Liver (tissue), 10 donors: Measurements from ENCODE around the gene SIN3B. TPM values are rescaled to one million over a fixed set of nuclear protein-coding genes. Genes with fewer than 3 reads are reported as not detected.

Experiments
- DNase-seq: peaks from one replicate; pipeline ENCODE4 v3.0.0-alpha.2; 2017; ENCODE audit warnings: low spot score
- H3K27ac ChIP-seq, 2 donors: one replicate each; pipeline ENCODE4 v1.7.0; 2013; ENCODE audit warnings: inconsistent platforms in 2 of 2, low read length in 2 of 2, control low read depth in 1 of 2, low read depth in 1 of 2, mild to moderate bottlenecking in 1 of 2
- H3K27me3 ChIP-seq, 4 donors: one replicate each; pipeline versions ENCODE4 v1.6.1 to v1.7.0; 2013; ENCODE audit warnings: low read length in 3 of 4, inconsistent platforms in 1 of 4, mild to moderate bottlenecking in 1 of 4, moderate library complexity in 1 of 4; ENCODE audit not compliant: control insufficient read depth in 4 of 4, insufficient read depth in 4 of 4
- H3K36me3 ChIP-seq, 4 donors: one replicate each; pipeline versions ENCODE4 v1.6.1 to v1.7.0; 2013; ENCODE audit warnings: low read length in 3 of 4, mild to moderate bottlenecking in 3 of 4, low read depth in 1 of 4, moderate library complexity in 1 of 4; ENCODE audit not compliant: control insufficient read depth in 4 of 4, insufficient read depth in 3 of 4
- H3K4me1 ChIP-seq, 4 donors: one replicate each; pipeline versions ENCODE4 v1.6.1 to v1.7.0; 2013; ENCODE audit warnings: low read length in 3 of 4, mild to moderate bottlenecking in 3 of 4, moderate library complexity in 1 of 4; ENCODE audit not compliant: control insufficient read depth in 4 of 4, insufficient read depth in 4 of 4
- H3K4me3 ChIP-seq, 3 donors: one replicate each; pipeline versions ENCODE4 v1.6.1 to v1.7.0; 2013; ENCODE audit warnings: low read length in 3 of 3, control low read depth in 1 of 3, low read depth in 1 of 3, mild to moderate bottlenecking in 1 of 3
- H3K9ac ChIP-seq, 2 donors: one replicate each; pipeline ENCODE4 v1.7.0; 2013; ENCODE audit warnings: low read length in 2 of 2, mild to moderate bottlenecking in 2 of 2, moderate library complexity in 2 of 2, control low read depth in 1 of 2, low read depth in 1 of 2
- H3K9me3 ChIP-seq, 4 donors: one replicate each; pipeline versions ENCODE4 v1.6.1 to v1.7.0; 2013; ENCODE audit warnings: low read length in 3 of 4; ENCODE audit not compliant: control insufficient read depth in 4 of 4
- ATF3 ChIP-seq: IDR thresholded peaks from 2 replicates; pipeline ENCODE4 v1.6.1; 2016; ENCODE audit warnings: antibody characterized with exemption
- CTCF ChIP-seq: fragments of 150-350 bp; IDR thresholded peaks from 2 replicates; pipeline ENCODE4 v1.5.1; 2017; ENCODE audit warnings: improper control_type of control experiment, low read depth, low read length; ENCODE audit not compliant: missing input control
- FOXA1 ChIP-seq: IDR thresholded peaks from 2 replicates; pipeline ENCODE4 v1.6.1; 2016; ENCODE audit warnings: antibody characterized with exemption
- FOXA2 ChIP-seq: IDR thresholded peaks from 2 replicates; pipeline ENCODE4 v1.6.1; 2016; ENCODE audit warnings: antibody characterized with exemption
- HNF4A ChIP-seq, 2 donors: conservative IDR thresholded peaks; 2 replicates each; pipeline ENCODE4 v1.6.1; 2016; ENCODE audit warnings: antibody characterized with exemption in 2 of 2, mild to moderate bottlenecking in 2 of 2
- HNF4G ChIP-seq: IDR thresholded peaks from 2 replicates; pipeline ENCODE4 v1.6.1; 2016; ENCODE audit warnings: antibody characterized with exemption
- JUND ChIP-seq, 2 donors: IDR thresholded peaks; 2 replicates each; pipeline ENCODE4 v1.6.1; 2016; ENCODE audit warnings: antibody characterized with exemption in 2 of 2
- NR2F2 ChIP-seq: IDR thresholded peaks from 2 replicates; pipeline ENCODE4 v1.6.1; 2016; ENCODE audit warnings: antibody characterized with exemption
- RAD21 ChIP-seq, 2 donors: IDR thresholded peaks; 2 replicates each; pipeline ENCODE4 v1.6.1; 2016; ENCODE audit warnings: antibody characterized with exemption in 2 of 2, mild to moderate bottlenecking in 2 of 2
- RXRA ChIP-seq, 2 donors: IDR thresholded peaks; 2 replicates each; pipeline ENCODE4 v1.6.1; 2017 to 2018; ENCODE audit warnings: antibody characterized with exemption in 2 of 2, mild to moderate bottlenecking in 1 of 2
- SP1 ChIP-seq: IDR thresholded peaks from 2 replicates; pipeline ENCODE4 v1.6.1; 2018; ENCODE audit warnings: antibody characterized with exemption, mild to moderate bottlenecking
- YY1 ChIP-seq: IDR thresholded peaks from 2 replicates; pipeline ENCODE4 v1.6.1; 2016; ENCODE audit warnings: antibody characterized with exemption, mild to moderate bottlenecking
- ZBTB33 ChIP-seq: IDR thresholded peaks from 2 replicates; pipeline ENCODE4 v1.6.1; 2016; ENCODE audit warnings: antibody characterized with exemption
- WGBS: extraction: QIAGEN DNeasy Blood & Tissue Kit; methylation state at CpG from one replicate; pipeline ENCODE4 v1.1.7; 2013; 5-methylcytosine and 5-hydroxymethylcytosine counted together
- polyA plus RNA-seq, 2 donors: library from polyadenylated mRNA; stranded (reverse) in 1 of 2; unstranded in 1 of 2; fragments of 200-250 nt in 1 of 2; fragments of >200 nt in 1 of 2; fragmentation: Nextera tagmentation in 1 of 2; extraction: Ambion mirVana in 1 of 2; gene quantifications; one replicate each; pipeline versions ENCODE4 v1.2.1 to v1.2.3, GENCODE V29; 2013 to 2015
- small RNA-seq: library from RNA; depleted of rRNA; stranded (forward); fragments of <200 nt; gene quantifications from one replicate; pipeline ENCODE3, GENCODE V24; 2014
- total RNA-seq, 2 donors: library from RNA; depleted of rRNA; stranded (reverse); fragments of >200 nt; gene quantifications; one replicate each; pipeline ENCODE4 v1.2.3, GENCODE V29; 2014
- TF ChIP-seq, protein P1 (sequence below): IDR thresholded peaks from 2 replicates; pipeline ENCODE4 v1.6.1; 2016; ENCODE audit warnings: antibody characterized with exemption
- TF ChIP-seq, protein P2 (sequence below): IDR thresholded peaks from 2 replicates; pipeline ENCODE4 v1.6.1; 2016; ENCODE audit warnings: antibody characterized with exemption, mild to moderate bottlenecking
- donor health status: healthy.
- donor health status: healthy.
- donor health status: healthy.
- donor health status: healthy.
- donor health status: healthy.

The SIN3B gene
- total and polyA plus RNA-seq, 4 donors: 6.1 to 17.1 (median 8.6) TPM

DNA sequence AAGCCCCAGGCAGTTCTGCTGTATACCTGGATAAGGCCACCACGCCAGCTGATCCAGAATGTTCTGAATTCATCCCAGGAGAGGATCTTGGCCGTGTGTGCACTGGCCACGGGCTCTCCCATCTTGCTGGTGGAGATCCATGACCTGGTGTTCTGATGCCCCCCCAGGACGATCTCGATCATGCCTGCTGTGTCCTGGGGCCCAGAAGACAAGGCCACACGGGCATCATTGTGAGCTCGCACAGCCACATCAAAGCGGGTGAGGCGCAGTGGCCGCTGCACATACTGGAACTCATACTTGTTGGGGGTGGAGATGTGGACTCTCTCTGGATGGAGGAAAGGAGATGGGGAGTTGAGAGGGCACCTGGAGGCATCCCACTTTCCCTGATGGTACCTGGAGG lies 99.7 kb downstream of the SIN3B start:
- no peak for TF ChIP-seq NR2F2
- no peak for TF ChIP-seq YY1
- TF ChIP-seq HNF4G: no peak
- no peak for TF ChIP-seq ZBTB33
- TF ChIP-seq JUND (IDR thresholded peaks at IDR 0.05): no peak
- TF ChIP-seq RXRA (IDR thresholded peaks at IDR 0.05): no peak
- TF ChIP-seq, protein P1, sequence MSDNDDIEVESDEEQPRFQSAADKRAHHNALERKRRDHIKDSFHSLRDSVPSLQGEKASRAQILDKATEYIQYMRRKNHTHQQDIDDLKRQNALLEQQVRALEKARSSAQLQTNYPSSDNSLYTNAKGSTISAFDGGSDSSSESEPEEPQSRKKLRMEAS: no peak
- TF ChIP-seq, protein P2, sequence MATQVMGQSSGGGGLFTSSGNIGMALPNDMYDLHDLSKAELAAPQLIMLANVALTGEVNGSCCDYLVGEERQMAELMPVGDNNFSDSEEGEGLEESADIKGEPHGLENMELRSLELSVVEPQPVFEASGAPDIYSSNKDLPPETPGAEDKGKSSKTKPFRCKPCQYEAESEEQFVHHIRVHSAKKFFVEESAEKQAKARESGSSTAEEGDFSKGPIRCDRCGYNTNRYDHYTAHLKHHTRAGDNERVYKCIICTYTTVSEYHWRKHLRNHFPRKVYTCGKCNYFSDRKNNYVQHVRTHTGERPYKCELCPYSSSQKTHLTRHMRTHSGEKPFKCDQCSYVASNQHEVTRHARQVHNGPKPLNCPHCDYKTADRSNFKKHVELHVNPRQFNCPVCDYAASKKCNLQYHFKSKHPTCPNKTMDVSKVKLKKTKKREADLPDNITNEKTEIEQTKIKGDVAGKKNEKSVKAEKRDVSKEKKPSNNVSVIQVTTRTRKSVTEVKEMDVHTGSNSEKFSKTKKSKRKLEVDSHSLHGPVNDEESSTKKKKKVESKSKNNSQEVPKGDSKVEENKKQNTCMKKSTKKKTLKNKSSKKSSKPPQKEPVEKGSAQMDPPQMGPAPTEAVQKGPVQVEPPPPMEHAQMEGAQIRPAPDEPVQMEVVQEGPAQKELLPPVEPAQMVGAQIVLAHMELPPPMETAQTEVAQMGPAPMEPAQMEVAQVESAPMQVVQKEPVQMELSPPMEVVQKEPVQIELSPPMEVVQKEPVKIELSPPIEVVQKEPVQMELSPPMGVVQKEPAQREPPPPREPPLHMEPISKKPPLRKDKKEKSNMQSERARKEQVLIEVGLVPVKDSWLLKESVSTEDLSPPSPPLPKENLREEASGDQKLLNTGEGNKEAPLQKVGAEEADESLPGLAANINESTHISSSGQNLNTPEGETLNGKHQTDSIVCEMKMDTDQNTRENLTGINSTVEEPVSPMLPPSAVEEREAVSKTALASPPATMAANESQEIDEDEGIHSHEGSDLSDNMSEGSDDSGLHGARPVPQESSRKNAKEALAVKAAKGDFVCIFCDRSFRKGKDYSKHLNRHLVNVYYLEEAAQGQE: no peak
- TF ChIP-seq RAD21 (IDR thresholded peaks at IDR 0.05): no peak
- TF ChIP-seq ATF3: no peak
- no peak for TF ChIP-seq CTCF
- TF ChIP-seq FOXA1: no peak
- TF ChIP-seq FOXA2: no peak
- no peak for TF ChIP-seq SP1
- TF ChIP-seq HNF4A (conservative IDR thresholded peaks at IDR 0.05): no peak
- H3K27me3 ChIP-seq: no peaks in the 10 kb centered on the region
- no peaks in the 10 kb centered on the region for H3K36me3 ChIP-seq
- no peak for DNase-seq
- WGBS: 90% methylated on average over 10 of the region's 10 CpGs
- H3K27ac ChIP-seq: no peak overlapping the region
- H3K4me1 ChIP-seq: no peaks in the 10 kb centered on the region
- peaks cover 0 to 9% (median 5%) of the 10 kb centered on the region in 4 donors for H3K9me3 ChIP-seq
- no peak overlapping the region for H3K9ac ChIP-seq
- no peak overlapping the region for H3K4me3 ChIP-seq

Small RNA genes lying within 50 kb of the gene (small RNA-seq; reads per million reads assigned to genes)
- gene AC008737.3 (not detected), gene RN7SL823P (not detected), gene RN7SL835P (not detected)

Other genes starting within 250 kb of the SIN3B start
- 1 to 10 TPM; 3.4 to 3.8 TPM for gene MED26, start 201.2 kb upstream of the SIN3B start, total RNA-seq
- gene MED26, start 201.2 kb upstream of the SIN3B start, polyA plus RNA-seq: 1 to 10 TPM; 1.5 to 3.0 TPM
- gene SMIM7, start 169.3 kb upstream of the SIN3B start, total RNA-seq: 10 to 100 TPM; 35.2 to 50.1 TPM
- gene SMIM7, start 169.3 kb upstream of the SIN3B start, polyA plus RNA-seq: 10 to 100 TPM; 43.6 to 81.8 TPM
- gene TMEM38A, start 168.3 kb upstream of the SIN3B start, total RNA-seq: 1 to 10 TPM; 3.1 to 3.8 TPM
- 1 to 10 TPM; 4.1 to 6.2 TPM for gene TMEM38A, start 168.3 kb upstream of the SIN3B start, polyA plus RNA-seq
- gene NWD1, start 109.6 kb upstream of the SIN3B start, total RNA-seq: under 1 TPM in 1 of 2 donors, not detected in 1; under 0.01 TPM
- gene NWD1, start 109.6 kb upstream of the SIN3B start, polyA plus RNA-seq: not detected
- 1 to 10 TPM in 1 of 2 donors, under 1 TPM in 1; 0.08 to 1.6 TPM for gene F2RL3, start 59.6 kb downstream of the SIN3B start, total RNA-seq
- gene F2RL3, start 59.6 kb downstream of the SIN3B start, polyA plus RNA-seq: under 1 TPM; 0.18 to 0.22 TPM
- gene CPAMD8, start 197.4 kb downstream of the SIN3B start, total RNA-seq: 1 to 10 TPM; 1.0 to 1.4 TPM
- gene CPAMD8, start 197.4 kb downstream of the SIN3B start, polyA plus RNA-seq: 1 to 10 TPM in 1 of 2 donors, under 1 TPM in 1; 0.92 to 1.2 TPM
- gene HAUS8, start 246.1 kb downstream of the SIN3B start, total RNA-seq: 1 to 10 TPM; 3.3 to 5.7 TPM
- 1 to 10 TPM; 3.3 to 4.2 TPM for gene HAUS8, start 246.1 kb downstream of the SIN3B start, polyA plus RNA-seq
- 10 to 100 TPM; 21.5 to 32.5 TPM for gene MYO9B, start 246.4 kb downstream of the SIN3B start, total RNA-seq
- 10 to 100 TPM in 1 of 2 donors, 1 to 10 TPM in 1; 9.1 to 20.5 TPM for gene MYO9B, start 246.4 kb downstream of the SIN3B start, polyA plus RNA-seq